Erythroblast (primary cell): Measurements from ENCODE around the gene HNMT.

Experiments used
- GATA1 ChIP-seq: IDR thresholded peaks from 2 replicates; pipeline ENCODE4 v1.6.1; 2011; ENCODE audit warnings: low read depth, mild to moderate bottlenecking, control low read depth, low read length, moderate library complexity
- POLR2A ChIP-seq: IDR thresholded peaks from 2 replicates; pipeline ENCODE4 v1.6.1; 2011; ENCODE audit warnings: mild to moderate bottlenecking, low read length

DNA sequence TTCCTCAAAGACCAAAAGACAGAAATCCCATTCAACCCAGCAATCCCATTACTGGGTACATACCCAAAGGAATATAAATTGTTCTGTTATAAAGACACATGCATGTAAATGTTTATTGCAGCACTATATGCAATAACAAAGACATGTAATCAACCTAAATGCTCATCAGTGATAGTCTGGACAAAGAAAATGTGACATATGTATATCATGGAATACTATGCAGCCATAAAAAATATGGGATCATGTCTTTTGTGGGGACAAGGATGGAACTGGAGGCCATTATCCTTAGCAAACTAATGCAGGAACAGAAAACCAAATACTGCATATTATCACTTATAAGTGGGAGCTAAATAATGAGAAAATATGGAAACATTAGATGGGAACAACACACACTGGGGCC lies 2.7 kb upstream of the HNMT start:
- TF ChIP-seq POLR2A (no peak), GATA1 (no peak)
